ENCODE data around the gene SDC1. TPM values are rescaled to one million over a fixed set of nuclear protein-coding genes. Genes with fewer than 3 reads are reported as not detected.

Gene SDC1
- total and polyA plus RNA-seq, 2 of the 8 experiments (the other 6 are each of a cell fraction or from before 2014, with no cell fraction given), result 45.3 to 73.3 TPM

DNA sequence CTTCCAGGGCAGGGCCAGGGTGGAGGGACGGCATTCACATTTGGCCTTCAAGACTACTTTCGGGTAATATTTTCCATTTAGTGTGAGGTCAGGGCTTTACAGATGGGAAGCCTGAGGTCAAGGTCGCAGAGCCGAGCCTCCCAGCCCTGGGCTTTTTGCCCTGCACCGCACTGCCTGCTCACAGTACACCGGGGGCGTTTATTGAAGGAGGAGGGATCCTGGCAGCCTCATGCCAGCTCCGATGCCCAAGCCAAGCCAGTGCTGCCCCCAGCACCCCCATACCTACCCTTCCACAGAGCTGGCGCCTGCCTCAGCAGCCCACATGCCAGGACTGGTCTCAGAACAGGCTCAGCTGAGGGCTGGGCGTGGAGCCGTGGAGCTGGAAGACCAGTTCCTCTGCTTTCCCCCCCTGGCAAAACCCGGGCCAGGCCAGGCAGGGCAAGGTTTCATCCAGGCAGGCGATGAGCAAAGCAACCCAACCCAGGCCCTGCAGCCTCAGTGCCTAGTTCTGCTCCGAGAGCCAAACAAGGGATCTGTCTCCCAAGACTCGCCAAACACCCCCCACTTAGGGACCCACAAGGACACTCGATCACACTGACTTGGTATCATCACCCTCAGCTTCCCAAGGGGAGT is 11.9 kb downstream of the SDC1 start:
- no peaks in the 10 kb centered on the region for H3K27me3 ChIP-seq (replicated peaks in 1 of 4; ENCODE audit: control insufficient read depth in 3 of 4, extremely low read depth in 1 of 4, insufficient read depth in 3 of 4, low read length in 3 of 4)
- no peak overlapping the region for H3K23ac ChIP-seq (ENCODE audit: insufficient read length)
- no peak overlapping the region for H2AK5ac ChIP-seq (ENCODE audit: low read depth, low read length)
- H4K91ac ChIP-seq (replicated peaks; ENCODE audit: insufficient read length, low read length), result no peak overlapping the region
- no peak overlapping the region for H2BK5ac ChIP-seq (ENCODE audit: low read depth, low read length)
- H4K20me1 ChIP-seq (replicated peaks in 1 of 2; ENCODE audit: control insufficient read depth in 1 of 2, insufficient read depth in 2 of 2, low read length in 2 of 2), result peaks cover 34 to 48% of the 10 kb centered on the region in 2 experiments
- no peak overlapping the region; the same call in 1 of the 2 replicates for H2BK12ac ChIP-seq (ENCODE audit: low read depth, low read length)
- POLR2A ChIA-PET (ENCODE audit: partially characterized antibody), result interaction anchor here (1.0 to 3.8 kb wide), 4 partner anchors 10 to 77 kb away, joined by 3 to 19 read pairs (median 6); partner anchors contain the start of gene SDC1
- no peak overlapping the region for H2BK20ac ChIP-seq (ENCODE audit: low read length)
- FAIRE-seq, result no peak
- H4K8ac ChIP-seq (ENCODE audit: extremely low read depth, insufficient read depth, low read length), result peak overlapping the region; percentile 5; the same call in 1 of the 2 replicates
- no peak overlapping the region for H2AFZ ChIP-seq (ENCODE audit: low read length)
- no peak for TF ChIP-seq JUN (IDR thresholded peaks at IDR 0.05; ENCODE audit: low read depth, low read length)
- no peak overlapping the region for H3K4me2 ChIP-seq (ENCODE audit: insufficient read depth in 1 of 2, low read depth in 2 of 2, low read length in 2 of 2)
- no peak for DNase-seq (ENCODE audit: low read depth in 1 of 2, low spot score in 2 of 2)
- peaks cover 31% of the 10 kb centered on the region for H3K79me1 ChIP-seq (ENCODE audit: low read depth, low read length)
- H3K9me3 ChIP-seq (ENCODE audit: insufficient read depth in 2 of 2, low read depth in 1 of 2, low read length in 1 of 2), result no peaks in the 10 kb centered on the region
- no peak overlapping the region for H2BK120ac ChIP-seq (replicated peaks; ENCODE audit: low read depth, low read length)
- CTCF ChIA-PET (ENCODE audit: partially characterized antibody), result interaction anchor here (0.8 to 5.1 kb wide), 11 partner anchors 10 to 430 kb away, joined by 3 to 22 read pairs (median 6); partner anchors contain the start of gene SDC1
- no peak overlapping the region; the same call in 1 of the 2 replicates for H3K27ac ChIP-seq (ENCODE audit: low read depth, low read length)
- no peak overlapping the region for H3K18ac ChIP-seq (ENCODE audit: extremely low read depth, low read length)
- 95% methylated on average over 14 of the region's 16 CpGs; no CpG with 5 or more reads in 1 of the 2 experiments for WGBS, 2 experiments (ENCODE audit: extremely low coverage in 1 of 2, insufficient coverage in 1 of 2, insufficient read length in 1 of 2, insufficient replicate concordance in 2 of 2, low coverage in 1 of 2, low lambda C conversion rate in 2 of 2, missing lambda C conversion rate in 1 of 2)
- H3K79me2 ChIP-seq (ENCODE audit: control insufficient read depth in 1 of 2, insufficient read depth in 2 of 2, low read length in 2 of 2), result peaks cover 0 to 90% of the 10 kb centered on the region in 2 experiments; a peak in 3 of 4 replicates
- H3K23me2 ChIP-seq (ENCODE audit: low read depth, low read length), result no peaks in the 10 kb centered on the region
- no peak overlapping the region for H3K14ac ChIP-seq (ENCODE audit: insufficient read length)
- no peaks in the 10 kb centered on the region for H3K36me3 ChIP-seq (ENCODE audit: control insufficient read depth in 2 of 4, insufficient read depth in 4 of 4, low read length in 3 of 4)
- no peak overlapping the region for H4K5ac ChIP-seq (ENCODE audit: insufficient read length, low read depth, low read length)
- no peak overlapping the region for H2BK15ac ChIP-seq (ENCODE audit: low read length)
- peaks cover 0 to 26% (median 9%) of the 10 kb centered on the region in 4 experiments; a peak in 6 of 7 replicates for H3K4me1 ChIP-seq (replicated peaks in 1 of 4; ENCODE audit: control insufficient read depth in 3 of 4, insufficient read depth in 4 of 4, low read length in 3 of 4)
- H3K9ac ChIP-seq (replicated peaks in 1 of 4; ENCODE audit: extremely low read depth in 1 of 4, low read depth in 3 of 4, low read length in 3 of 4), result no peak overlapping the region
- no peak overlapping the region for H3K56ac ChIP-seq (replicated peaks; ENCODE audit: insufficient read length, low read depth, low read length)
- no peak overlapping the region for H3K4ac ChIP-seq (replicated peaks; ENCODE audit: insufficient read length, low read depth, low read length)
- H3K4me3 ChIP-seq (ENCODE audit: extremely low read depth in 1 of 4, insufficient read depth in 2 of 4, low read depth in 3 of 4, low read length in 4 of 4), result no peak overlapping the region
